ENCODE data around the gene CRELD2. TPM values are rescaled to one million over a fixed set of nuclear protein-coding genes. Genes with fewer than 3 reads are reported as not detected.

CRELD2 gene
- polyA plus RNA-seq, 3 donors = 20.3 to 33.2 (median 27.6) TPM

DNA sequence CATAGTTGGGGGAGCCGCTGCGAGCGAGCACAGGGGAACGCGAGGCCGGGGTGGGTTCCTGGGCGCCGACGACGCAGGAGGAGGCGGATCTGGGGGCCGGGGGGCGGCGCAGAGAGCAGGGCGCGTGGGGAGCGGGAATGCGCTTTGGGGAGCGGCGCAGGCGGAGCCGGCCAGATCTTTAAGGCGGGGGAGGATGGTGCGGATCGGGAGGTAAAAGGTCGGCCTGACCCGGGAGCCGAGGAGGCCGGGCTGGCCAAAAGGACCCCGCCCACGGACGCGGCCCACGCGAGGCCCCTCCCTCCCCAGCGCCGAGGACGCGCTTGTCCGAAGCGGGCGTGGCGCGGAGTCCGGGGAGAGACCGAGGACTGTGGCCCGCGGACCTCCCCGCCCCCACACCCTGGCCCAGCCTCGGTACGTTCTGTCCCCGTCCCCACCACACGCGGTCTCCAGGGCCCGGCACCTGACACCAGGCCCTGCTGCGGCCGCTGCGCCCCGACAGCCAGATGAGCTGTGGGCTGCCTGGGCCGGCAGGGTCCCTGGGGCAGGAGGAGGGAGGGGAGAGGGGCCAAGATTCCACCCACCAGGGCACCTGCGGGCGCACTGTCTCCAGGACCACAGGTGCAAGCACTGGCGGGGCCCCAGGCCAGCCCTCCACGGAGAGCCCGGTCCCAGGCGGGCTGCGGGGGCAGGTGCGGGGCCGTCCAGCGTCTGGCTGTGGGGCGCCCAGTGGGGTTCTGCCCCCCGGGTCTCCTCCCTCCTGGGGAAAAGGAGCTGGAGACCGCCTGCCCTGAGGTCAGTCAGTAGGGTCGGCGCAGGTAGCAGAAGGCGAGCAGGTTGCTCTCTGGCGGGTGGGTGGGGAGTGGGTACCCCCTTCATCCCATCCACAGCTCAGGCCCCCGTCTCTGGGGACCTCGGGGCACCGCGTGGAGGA, 53.1 kb downstream of the CRELD2 start:
- intact Hi-C loops (cut with micrococcal nuclease) = loop anchor here in 1 of 2 donors (2.0 kb wide), 1 partner anchor 37 kb away; no protein-coding TSS in a partner anchor
- Histone ChIP-seq H3K9ac (ENCODE audit: insufficient read depth, low read length, poor library complexity, severe bottlenecking) (peak overlapping the region; percentile 81), H4K20me1 (ENCODE audit: insufficient read depth, low read length) (peaks cover 20% of the 10 kb centered on the region), H3K27me3 (ENCODE audit: control insufficient read depth in 2 of 2, insufficient read depth in 2 of 2, low read length in 2 of 2) (peaks cover 0 to 10% of the 10 kb centered on the region in 2 donors), H3K4me1 (ENCODE audit: control insufficient read depth in 1 of 2, insufficient read depth in 2 of 2, low read length in 2 of 2) (peaks cover 42 to 54% of the 10 kb centered on the region in 2 donors), H3K79me2 (ENCODE audit: insufficient read depth, low read length) (peaks cover 3% of the 10 kb centered on the region), H3K9me3 (replicated peaks in 1 of 2; ENCODE audit: control insufficient read depth in 1 of 2, insufficient read depth in 1 of 2, low read length in 2 of 2) (no peaks in the 10 kb centered on the region), H3K4me3 (replicated peaks in 1 of 3; ENCODE audit: low read depth in 2 of 3, low read length in 3 of 3) (peak overlapping the region; percentile 11 to 75 (median 41)), H3K4me2 (replicated peaks; ENCODE audit: extremely low read depth, low read length, poor library complexity, severe bottlenecking) (peak overlapping the region; percentile 81), H2AFZ (ENCODE audit: insufficient read depth, low read depth, low read length, poor library complexity, severe bottlenecking) (no peak overlapping the region), H3K36me3 (replicated peaks in 1 of 2; ENCODE audit: control insufficient read depth in 1 of 2, insufficient read depth in 2 of 2, low read length in 2 of 2) (no peaks in the 10 kb centered on the region), H3K27ac (ENCODE audit: low read depth in 1 of 2, low read length in 2 of 2) (peak overlapping the region; percentile 80 to 87)
- WGBS (ENCODE audit: insufficient coverage) = 4% methylated on average over 65 of the region's 81 CpGs
- Mint-ChIP-seq H3K4me3 (peak overlapping the region; percentile 80 to 85), H3K9me3 (no peaks in the 10 kb centered on the region), H3K27me3 (ENCODE audit: low read depth in 3 of 3) (peaks cover 0 to 11% (median 2%) of the 10 kb centered on the region in 3 donors), H3K36me3 (peaks cover 0 to 6% of the 10 kb centered on the region in 2 donors), H3K4me1 (peaks cover 35% of the 10 kb centered on the region), H3K27ac (peak overlapping the region; percentile 87 to 96 (median 93))
- TF ChIP-seq, protein P1, sequence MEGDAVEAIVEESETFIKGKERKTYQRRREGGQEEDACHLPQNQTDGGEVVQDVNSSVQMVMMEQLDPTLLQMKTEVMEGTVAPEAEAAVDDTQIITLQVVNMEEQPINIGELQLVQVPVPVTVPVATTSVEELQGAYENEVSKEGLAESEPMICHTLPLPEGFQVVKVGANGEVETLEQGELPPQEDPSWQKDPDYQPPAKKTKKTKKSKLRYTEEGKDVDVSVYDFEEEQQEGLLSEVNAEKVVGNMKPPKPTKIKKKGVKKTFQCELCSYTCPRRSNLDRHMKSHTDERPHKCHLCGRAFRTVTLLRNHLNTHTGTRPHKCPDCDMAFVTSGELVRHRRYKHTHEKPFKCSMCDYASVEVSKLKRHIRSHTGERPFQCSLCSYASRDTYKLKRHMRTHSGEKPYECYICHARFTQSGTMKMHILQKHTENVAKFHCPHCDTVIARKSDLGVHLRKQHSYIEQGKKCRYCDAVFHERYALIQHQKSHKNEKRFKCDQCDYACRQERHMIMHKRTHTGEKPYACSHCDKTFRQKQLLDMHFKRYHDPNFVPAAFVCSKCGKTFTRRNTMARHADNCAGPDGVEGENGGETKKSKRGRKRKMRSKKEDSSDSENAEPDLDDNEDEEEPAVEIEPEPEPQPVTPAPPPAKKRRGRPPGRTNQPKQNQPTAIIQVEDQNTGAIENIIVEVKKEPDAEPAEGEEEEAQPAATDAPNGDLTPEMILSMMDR (IDR thresholded peaks at IDR 0.05) = no peak
- DNase-seq = peak; percentile 73 to 86 (median 74)

DNA sequence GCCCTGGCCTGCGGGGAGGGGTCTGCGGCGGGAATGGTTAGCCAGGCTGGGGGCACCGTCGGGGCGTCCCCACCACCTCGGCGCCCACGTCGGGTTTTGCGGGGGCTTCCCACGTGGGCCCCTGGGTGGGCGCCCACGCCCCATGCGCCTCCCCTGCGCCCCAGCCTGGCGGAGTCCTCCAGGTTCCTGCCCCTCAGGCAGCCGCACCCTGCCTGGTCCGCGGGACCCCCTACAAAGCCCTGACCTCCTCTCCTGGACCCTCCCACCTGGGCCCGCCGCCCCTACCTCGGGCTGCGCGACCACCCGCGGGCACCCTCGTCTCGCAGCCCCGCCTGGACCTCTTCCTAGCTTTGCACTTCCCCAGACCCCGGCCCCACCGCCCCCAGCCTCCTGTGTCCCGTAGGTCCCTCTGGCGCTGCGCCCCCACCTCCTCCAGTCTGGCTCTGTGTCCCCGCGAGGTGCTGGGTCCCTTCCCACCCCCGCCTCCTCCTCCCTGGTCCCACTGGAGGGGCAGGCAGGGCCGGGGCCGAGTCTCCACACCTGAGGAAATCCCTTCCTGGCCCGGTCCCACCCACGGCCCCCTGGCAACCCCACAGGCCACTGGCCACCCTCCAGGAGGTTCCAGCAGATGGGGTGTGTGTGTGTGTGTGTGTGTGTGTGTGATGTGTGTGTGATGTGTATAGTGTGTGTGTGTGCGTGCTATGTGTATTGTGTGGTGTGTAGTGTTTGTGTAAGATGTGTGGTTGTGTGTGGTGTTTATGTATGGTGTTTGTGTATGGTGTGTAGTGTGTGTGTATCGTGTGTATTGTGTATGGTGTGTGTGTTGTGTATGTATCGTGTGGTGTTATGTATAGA, 54.0 kb downstream of the CRELD2 start:
- intact Hi-C loops (cut with micrococcal nuclease) = no loop called here

More for the DNA sequence above, 54.0 kb downstream of the CRELD2 start:
- WGBS (ENCODE audit: insufficient coverage) = 56% methylated on average over 39 of the region's 45 CpGs
- Histone ChIP-seq H3K27ac (ENCODE audit: low read depth in 1 of 2, low read length in 2 of 2) (no peak overlapping the region), H3K9me3 (replicated peaks in 1 of 2; ENCODE audit: control insufficient read depth in 1 of 2, insufficient read depth in 1 of 2, low read length in 2 of 2) (no peaks in the 10 kb centered on the region), H3K4me2 (replicated peaks; ENCODE audit: extremely low read depth, low read length, poor library complexity, severe bottlenecking) (peak overlapping the region; percentile 81), H2AFZ (ENCODE audit: insufficient read depth, low read depth, low read length, poor library complexity, severe bottlenecking) (no peak overlapping the region), H3K36me3 (replicated peaks in 1 of 2; ENCODE audit: control insufficient read depth in 1 of 2, insufficient read depth in 2 of 2, low read length in 2 of 2) (no peaks in the 10 kb centered on the region), H3K4me1 (ENCODE audit: control insufficient read depth in 1 of 2, insufficient read depth in 2 of 2, low read length in 2 of 2) (peaks cover 33 to 45% of the 10 kb centered on the region in 2 donors), H4K20me1 (ENCODE audit: insufficient read depth, low read length) (peaks cover 11% of the 10 kb centered on the region), H3K79me2 (ENCODE audit: insufficient read depth, low read length) (peaks cover 3% of the 10 kb centered on the region), H3K4me3 (replicated peaks in 1 of 3; ENCODE audit: low read depth in 2 of 3, low read length in 3 of 3) (no peak overlapping the region), H3K9ac (ENCODE audit: insufficient read depth, low read length, poor library complexity, severe bottlenecking) (no peak overlapping the region), H3K27me3 (ENCODE audit: control insufficient read depth in 2 of 2, insufficient read depth in 2 of 2, low read length in 2 of 2) (peaks cover 0 to 10% of the 10 kb centered on the region in 2 donors)
- Mint-ChIP-seq H3K9me3 (no peaks in the 10 kb centered on the region), H3K4me3 (no peak overlapping the region), H3K4me1 (peaks cover 29% of the 10 kb centered on the region), H3K36me3 (peaks cover 0 to 6% of the 10 kb centered on the region in 2 donors), H3K27me3 (ENCODE audit: low read depth in 3 of 3) (peaks cover 1 to 11% (median 2%) of the 10 kb centered on the region in 3 donors), H3K27ac (no peak overlapping the region)
- DNase-seq = peak in 2 of 3 donors; percentile 23 to 30
- TF ChIP-seq, protein P1 (IDR thresholded peaks at IDR 0.05) = no peak

Measured in CD14-positive monocyte (primary cell).